Mononuclear cell (primary cell): Measurements from ENCODE around the gene KITLG. TPM values are rescaled to one million over a fixed set of nuclear protein-coding genes. Genes with fewer than 3 reads are reported as not detected.

Experiments
- H3K27me3 ChIP-seq: 2 replicates; pipeline ENCODE4 v1.6.0; 2011; ENCODE audit warnings: low read length, control low read depth; ENCODE audit not compliant: insufficient read depth
- H3K4me1 ChIP-seq: 2 replicates; pipeline ENCODE4 v1.5.1; 2011; ENCODE audit warnings: mild to moderate bottlenecking, low read length, control low read depth; ENCODE audit not compliant: insufficient read depth
- H3K4me3 ChIP-seq: 2 replicates; pipeline ENCODE4 v1.5.1; 2011; ENCODE audit warnings: mild to moderate bottlenecking, low read length, moderate library complexity
- H3K9me3 ChIP-seq: 2 replicates; pipeline ENCODE4 v1.5.1; 2011; ENCODE audit warnings: low read depth, mild to moderate bottlenecking, control low read depth, low read length
- total RNA-seq: library from RNA; depleted of rRNA; stranded (reverse); fragments of >200 nt; gene quantifications from one replicate; pipeline ENCODE4 v1.2.3, GENCODE V29; 2012

Gene KITLG
- total RNA-seq, 1 donor: 0.21 TPM

DNA sequence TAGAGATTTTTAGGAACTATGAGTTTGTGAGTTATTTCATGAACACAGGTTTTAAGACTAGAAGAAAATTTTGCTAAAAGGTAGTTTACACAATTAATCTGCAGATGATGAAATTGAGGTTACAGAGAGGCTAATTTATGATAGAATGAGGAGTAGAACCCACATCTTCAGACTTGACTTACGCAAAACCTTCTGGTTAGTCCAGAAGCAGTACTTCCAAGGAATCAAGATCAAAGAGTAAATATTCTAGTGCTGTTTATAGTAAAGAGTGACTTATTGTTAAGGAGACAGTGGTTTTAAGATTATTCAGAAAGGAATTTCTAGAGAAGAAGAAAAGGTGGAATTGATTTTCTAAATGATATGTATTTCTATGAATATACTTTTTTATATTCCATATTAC is 10.6 kb upstream of the KITLG start:
- no peaks in the 10 kb centered on the region for H3K27me3 ChIP-seq
- no peaks in the 10 kb centered on the region for H3K9me3 ChIP-seq
- H3K4me3 ChIP-seq: no peak overlapping the region
- no peaks in the 10 kb centered on the region for H3K4me1 ChIP-seq

DNA sequence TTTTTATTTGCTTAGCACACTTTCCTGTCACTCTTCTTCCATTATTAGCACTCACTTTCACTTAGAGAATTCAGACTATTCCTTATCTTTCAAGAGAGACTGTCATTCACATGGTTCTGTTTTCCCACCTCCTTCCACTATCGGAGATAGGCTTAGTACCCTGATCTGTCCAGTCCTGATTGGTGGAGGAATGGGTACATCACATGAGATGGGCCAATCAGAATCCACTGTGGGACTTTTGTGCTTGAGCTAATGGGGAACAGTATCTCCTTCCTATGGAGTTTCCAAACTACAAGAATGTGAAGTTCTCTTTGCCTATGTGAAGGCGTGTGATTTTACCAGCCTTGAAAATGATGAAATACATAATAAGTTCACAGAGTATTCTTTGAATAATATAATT is 4.8 kb upstream of the KITLG start:
- Histone ChIP-seq H3K27me3 (peaks cover 30% of the 10 kb centered on the region), H3K9me3 (no peaks in the 10 kb centered on the region), H3K4me1 (peaks cover 6% of the 10 kb centered on the region), H3K4me3 (no peak overlapping the region)

DNA sequence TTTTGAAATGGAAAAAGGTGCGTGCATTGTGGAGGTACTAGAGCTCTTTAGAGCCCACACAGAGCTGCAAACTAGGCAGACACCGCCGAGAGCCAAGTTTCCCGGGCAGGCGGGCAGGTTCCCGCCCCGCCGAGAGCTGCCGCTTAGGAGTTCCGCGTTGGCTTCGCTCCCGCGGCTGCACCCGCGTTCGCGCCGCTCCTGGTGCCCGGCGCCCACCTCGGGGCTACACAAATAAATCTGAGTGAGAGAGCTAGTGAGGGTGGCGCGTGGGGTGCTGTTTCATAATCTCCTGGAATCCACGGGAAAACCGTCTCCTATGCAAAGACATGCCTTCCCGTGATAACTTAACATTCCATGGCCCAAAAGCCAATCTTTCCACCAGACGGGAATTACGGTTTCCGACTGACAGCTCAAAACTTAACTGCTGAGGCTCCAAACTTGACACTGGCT is 645 bp downstream of the KITLG start:
- H3K4me1 ChIP-seq: peaks cover 18% of the 10 kb centered on the region
- H3K4me3 ChIP-seq: peak overlapping the region; percentile 5
- H3K9me3 ChIP-seq: no peaks in the 10 kb centered on the region
- peaks cover 58% of the 10 kb centered on the region for H3K27me3 ChIP-seq

DNA sequence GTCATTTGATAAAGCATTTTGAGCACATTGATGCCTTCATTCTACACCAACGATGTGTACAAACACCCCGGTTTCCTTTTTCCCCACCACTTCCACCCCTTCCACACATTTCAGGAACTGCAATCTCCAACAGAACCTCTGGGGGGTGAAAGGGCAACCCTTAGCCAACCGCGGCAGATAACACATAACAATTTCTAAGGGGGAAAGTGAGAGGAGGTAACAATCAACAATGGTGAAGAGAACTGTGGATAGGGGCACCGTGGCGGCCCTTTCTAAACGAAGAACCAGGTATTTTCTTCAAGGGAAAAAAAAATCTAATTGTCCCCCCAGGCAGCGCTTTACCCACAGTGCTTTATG is 1.1 kb downstream of the KITLG start:
- peaks cover 18% of the 10 kb centered on the region for H3K4me1 ChIP-seq
- peaks cover 58% of the 10 kb centered on the region for H3K27me3 ChIP-seq
- H3K4me3 ChIP-seq: no peak overlapping the region
- no peaks in the 10 kb centered on the region for H3K9me3 ChIP-seq

DNA sequence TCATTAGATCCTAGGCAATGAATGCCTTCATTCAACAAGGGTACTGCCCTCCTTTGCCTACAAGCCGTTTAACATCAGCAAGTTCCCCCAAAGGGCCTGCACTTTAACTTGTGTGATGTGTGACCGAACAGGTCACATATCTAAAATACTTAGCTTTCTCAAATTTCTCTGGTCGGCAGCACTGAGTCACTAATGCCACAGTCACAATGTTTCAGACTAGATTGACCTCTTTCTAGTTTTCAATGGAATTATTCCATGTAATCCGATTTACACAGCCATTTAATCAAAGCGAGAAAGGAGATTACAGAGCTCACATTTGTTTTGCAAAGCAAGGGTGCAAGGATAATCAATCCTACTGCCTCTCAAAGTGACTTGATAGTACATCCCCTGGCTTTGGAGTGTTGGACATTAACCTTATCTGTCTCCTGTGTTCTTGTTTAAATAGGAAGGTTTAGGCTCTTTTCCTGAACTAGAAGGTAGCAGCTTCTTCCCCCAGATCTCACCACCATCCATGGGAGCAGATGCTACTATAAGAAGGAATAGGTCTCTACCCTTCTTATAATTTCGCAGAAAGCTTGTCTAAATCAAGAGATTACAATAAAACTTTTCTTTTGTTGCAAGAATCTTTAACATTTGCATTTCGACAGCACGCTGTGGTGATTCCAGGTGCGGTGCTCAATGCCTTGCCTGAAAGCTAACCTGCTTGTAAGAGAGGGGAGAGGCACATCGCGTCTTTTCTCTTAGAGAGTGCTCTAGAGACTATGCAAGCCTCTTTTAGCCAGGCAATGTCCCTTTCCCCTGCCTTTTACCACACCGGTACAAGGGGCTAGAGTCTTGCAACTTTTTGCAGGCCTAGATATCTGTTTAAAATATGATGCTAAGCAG is 1.8 kb downstream of the KITLG start:
- peaks cover 52% of the 10 kb centered on the region for H3K27me3 ChIP-seq
- peaks cover 18% of the 10 kb centered on the region for H3K4me1 ChIP-seq
- no peaks in the 10 kb centered on the region for H3K9me3 ChIP-seq
- no peak overlapping the region for H3K4me3 ChIP-seq

DNA sequence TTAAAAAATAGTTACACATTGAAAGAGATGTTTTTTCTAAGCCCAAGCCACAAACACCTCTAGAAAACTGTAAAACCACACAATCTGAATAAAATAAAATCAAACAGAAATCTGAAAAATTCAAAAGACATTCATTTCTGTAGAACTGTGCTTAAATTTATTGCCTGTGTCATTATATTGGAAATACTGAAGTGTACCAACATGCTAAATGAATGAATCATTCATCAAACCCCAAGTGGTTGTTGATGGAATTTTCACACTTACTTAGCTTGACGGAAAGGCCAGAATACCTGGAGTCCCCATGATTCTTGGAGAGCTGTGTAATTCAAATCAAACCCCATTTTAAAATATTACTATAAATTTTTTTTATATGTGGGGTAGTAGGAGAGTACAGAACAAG is 2.7 kb downstream of the KITLG start:
- peaks cover 52% of the 10 kb centered on the region for H3K27me3 ChIP-seq
- no peaks in the 10 kb centered on the region for H3K9me3 ChIP-seq
- no peak overlapping the region for H3K4me3 ChIP-seq
- H3K4me1 ChIP-seq: peaks cover 18% of the 10 kb centered on the region

DNA sequence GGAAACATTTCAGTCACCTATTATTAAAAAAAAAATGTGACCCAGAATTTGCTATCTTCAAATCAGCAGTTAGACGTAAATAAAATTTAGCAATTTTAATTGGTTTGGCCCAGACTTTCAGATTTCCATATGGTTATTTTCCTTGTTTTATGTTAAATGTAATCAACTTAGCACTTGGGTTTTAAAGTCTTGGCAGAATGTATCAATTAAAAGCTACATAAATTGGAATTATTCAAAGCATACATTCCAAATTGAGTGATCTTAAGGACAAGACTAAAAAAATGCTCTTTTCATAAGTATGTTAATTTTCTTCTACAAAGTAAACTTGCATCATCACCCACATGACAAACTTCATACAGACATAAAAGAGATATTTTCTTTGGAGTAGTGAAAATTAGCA is 3.4 kb downstream of the KITLG start:
- Histone ChIP-seq H3K4me1 (peaks cover 18% of the 10 kb centered on the region), H3K27me3 (peaks cover 46% of the 10 kb centered on the region), H3K4me3 (no peak overlapping the region), H3K9me3 (no peaks in the 10 kb centered on the region)

DNA sequence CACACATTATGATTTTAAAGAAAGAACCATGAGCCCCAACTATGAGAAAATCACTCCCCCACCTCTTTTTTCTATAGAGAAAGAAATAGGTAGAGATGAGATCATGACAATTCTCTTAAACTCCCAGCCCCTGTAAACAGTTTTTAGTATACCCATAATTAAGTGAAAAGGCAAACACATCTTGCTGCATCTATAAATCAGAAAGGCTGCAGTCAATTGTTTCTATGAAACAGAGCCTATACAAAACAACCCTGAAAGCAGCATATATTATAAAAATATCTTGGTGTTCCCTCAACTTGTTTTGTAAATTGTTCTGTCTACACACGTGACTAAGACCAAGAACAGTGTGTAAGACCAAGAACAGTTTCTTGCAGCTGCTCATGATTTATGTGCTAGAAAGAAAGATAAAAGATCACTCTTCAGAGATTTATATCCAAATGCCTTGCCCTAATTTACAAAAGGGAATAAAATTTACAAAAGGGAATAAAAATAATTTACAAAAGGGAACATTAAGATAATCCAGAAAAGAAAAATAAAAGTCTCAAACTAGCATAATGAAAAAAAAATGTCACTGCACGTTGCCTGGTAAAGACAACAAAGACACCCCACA is 4.8 kb downstream of the KITLG start:
- H3K4me1 ChIP-seq: peaks cover 16% of the 10 kb centered on the region
- H3K4me3 ChIP-seq: no peak overlapping the region
- peaks cover 32% of the 10 kb centered on the region for H3K27me3 ChIP-seq
- no peaks in the 10 kb centered on the region for H3K9me3 ChIP-seq

DNA sequence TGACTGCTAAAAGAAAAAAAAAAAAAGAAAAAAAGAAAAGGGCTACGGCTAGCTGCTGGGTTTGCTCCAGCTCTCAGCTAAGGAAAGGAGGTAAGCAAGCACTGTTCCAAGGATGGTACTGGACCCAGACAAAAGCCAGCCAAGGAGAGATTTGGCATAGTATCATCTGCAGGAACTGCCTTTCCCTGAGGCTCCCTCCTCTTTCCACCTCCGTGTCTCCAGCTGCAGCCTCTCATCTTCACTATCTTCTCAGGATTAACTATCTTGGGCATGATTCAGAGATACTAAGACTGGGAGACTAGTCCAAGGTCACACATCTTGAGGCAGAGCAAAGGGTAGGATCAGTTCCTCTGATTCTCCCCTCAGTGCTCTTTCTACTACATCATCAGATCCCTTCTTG is 6.0 kb downstream of the KITLG start:
- Histone ChIP-seq H3K4me3 (no peak overlapping the region), H3K27me3 (peaks cover 20% of the 10 kb centered on the region)

DNA sequence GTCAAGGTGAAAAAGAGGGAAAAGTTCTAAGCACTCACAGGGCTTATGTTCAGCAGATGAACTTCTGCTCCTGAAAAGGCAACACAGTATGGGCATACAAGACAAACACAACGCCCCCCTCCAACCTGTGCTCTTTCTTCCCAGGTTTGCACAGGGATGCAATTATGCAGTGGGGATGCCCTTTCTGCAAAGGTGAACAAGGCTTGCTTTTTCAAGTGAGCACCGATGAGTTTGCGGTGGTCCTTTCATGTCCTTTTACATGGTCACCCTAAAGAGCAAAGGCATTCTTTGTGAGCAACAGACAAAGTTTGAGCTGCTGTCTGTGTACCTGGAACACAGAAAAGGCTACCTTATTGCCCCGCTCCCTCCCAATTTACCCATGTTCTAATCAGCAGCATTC is 6.7 kb downstream of the KITLG start:
- no peaks in the 10 kb centered on the region for H3K9me3 ChIP-seq
- no peak overlapping the region for H3K4me3 ChIP-seq
- H3K4me1 ChIP-seq: no peaks in the 10 kb centered on the region
- peaks cover 13% of the 10 kb centered on the region for H3K27me3 ChIP-seq

More for the DNA sequence above, 6.0 kb downstream of the KITLG start:
- Histone ChIP-seq H3K9me3 (no peaks in the 10 kb centered on the region), H3K4me1 (peaks cover 4% of the 10 kb centered on the region)

DNA sequence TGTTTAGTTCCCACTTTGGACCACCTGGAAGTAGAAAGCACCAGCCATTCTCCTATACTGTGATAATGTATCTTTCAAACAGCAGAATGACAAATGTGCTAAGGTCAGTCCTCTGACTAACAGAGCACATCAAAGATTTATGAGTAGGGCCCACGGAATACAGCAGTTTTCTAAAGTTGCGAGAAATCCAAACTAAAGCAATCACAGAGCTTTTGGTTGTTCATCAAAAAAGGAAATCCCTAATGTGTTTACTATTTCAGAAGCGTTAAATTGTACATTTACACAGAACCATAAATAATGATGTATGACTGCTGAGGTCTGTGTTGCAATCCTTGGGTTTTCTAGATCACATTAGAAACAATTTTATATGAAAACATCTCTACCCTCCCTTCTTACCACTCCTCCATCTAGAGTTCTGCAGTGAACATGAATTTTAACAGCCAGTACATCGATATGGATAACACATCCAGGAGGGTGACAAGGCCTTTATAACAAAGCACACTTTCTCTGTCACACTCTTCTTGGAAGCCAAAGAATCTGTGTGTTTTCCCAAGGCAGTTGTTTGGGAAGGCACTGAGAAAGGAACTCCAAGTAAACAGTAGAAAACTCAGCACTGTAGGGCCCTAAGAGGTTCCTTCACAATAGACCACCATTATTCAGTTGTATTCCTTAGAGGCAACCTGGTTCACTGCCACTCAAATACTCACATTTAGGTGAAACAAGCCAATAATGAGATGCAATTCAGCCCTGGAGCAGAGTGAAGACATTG is 7.3 kb downstream of the KITLG start:
- Histone ChIP-seq H3K27me3 (peaks cover 7% of the 10 kb centered on the region), H3K9me3 (no peaks in the 10 kb centered on the region), H3K4me1 (no peaks in the 10 kb centered on the region), H3K4me3 (no peak overlapping the region)

DNA sequence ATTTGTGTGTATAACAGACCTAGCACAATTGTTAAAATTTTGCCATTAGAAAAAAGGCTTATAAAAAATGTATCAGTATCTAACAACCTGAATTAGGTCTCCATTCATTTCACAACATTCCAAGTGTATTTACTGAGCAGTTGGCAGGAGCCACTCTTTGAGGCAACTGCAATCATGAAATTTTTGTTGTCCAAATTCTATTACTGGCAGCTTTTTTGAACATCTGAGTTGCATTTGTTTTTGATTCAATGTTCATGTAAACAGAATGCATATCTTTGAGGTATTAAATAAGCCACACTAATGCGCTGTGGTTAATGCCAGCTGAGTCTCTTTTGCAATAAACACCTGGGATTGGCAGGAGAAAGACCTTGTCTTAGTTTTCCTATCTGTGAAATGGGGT is 8.7 kb downstream of the KITLG start:
- Histone ChIP-seq H3K27me3 (no peaks in the 10 kb centered on the region), H3K9me3 (no peaks in the 10 kb centered on the region), H3K4me1 (no peaks in the 10 kb centered on the region), H3K4me3 (no peak overlapping the region)

DNA sequence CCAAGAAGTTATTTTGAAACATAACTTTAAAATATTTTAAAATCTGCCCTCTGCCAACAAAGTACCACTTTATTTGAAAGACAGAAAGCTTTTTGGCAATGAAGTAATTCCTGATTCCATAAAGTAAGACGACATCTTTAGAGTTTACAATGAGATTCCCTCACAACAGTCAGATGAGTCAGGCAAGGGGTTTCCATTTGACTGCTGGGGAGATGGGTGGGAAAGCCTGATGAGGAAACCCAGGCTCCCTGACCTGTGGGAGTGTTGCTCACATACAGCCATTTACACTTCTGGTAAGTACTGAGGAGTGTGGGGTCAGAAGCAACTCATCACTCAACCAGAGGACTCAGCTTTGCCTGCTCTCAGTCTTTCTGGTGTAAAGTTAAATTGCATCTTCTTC is 10.2 kb downstream of the KITLG start:
- H3K4me3 ChIP-seq: no peak overlapping the region
- H3K4me1 ChIP-seq: no peaks in the 10 kb centered on the region
- no peaks in the 10 kb centered on the region for H3K27me3 ChIP-seq
- H3K9me3 ChIP-seq: no peaks in the 10 kb centered on the region

DNA sequence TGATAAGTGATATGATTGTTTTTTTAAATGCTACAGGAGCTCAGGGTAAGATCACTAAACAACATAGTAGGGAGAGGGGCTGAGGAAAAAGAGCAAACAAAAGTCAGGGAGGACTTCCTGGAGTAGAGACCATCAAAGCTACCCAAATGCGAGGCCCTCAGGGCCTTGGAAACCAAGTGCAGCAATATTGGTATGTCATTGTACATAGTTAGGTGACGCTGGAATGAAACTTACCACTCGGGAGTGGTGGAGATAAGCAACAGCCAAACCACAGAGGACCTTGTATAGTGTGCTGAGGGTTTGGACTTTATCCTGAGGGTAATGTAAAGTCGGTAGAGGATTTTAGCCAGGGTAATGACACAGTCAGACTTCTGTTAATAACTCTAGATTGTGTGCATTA is 13.8 kb downstream of the KITLG start:
- Histone ChIP-seq H3K9me3 (no peaks in the 10 kb centered on the region), H3K4me1 (no peaks in the 10 kb centered on the region), H3K4me3 (no peak overlapping the region), H3K27me3 (no peaks in the 10 kb centered on the region)

DNA sequence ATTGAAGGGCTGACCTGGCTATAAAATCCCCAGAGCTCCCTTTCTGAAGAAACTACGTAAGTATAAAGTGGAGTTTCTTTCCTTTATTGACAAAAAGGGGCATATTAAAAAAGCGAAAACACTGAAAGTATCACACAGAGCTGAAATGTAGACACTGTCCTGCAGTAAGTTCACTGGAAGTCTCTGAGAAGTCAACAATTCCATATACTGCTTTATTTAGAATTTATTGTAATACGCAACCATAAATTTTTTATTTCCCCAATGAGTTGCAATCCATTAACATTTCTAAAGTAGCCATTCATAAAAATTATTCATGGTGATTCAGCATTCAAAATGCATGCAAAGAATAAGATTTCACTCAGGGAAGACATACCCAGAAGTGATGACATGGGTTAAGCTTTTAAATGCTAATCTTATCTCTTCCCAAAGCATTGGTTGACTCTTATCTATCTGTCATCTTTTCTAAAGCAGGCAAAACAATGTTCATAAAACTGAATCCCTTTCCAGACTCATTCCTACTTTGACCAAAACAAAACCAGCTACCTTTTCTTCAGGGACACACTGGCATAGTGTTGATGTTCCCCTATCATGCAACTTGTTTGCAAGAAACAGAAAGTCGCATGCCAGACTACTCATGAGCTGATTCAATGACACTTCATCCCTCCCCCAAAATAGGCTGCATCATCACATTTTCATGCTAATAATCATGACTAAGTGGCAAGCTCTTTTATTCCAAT is 17.3 kb downstream of the KITLG start:
- Histone ChIP-seq H3K4me3 (no peak overlapping the region), H3K9me3 (no peaks in the 10 kb centered on the region), H3K4me1 (no peaks in the 10 kb centered on the region), H3K27me3 (no peaks in the 10 kb centered on the region)
